Right cardiac atrium (tissue), 5 donors: ENCODE data around the gene FGFRL1. TPM values are rescaled to one million over a fixed set of nuclear protein-coding genes. Genes with fewer than 3 reads are reported as not detected.

Experiments
- ATAC-seq, 2 donors: fragments of 200-7000 bp; cut with Tn5 transposase; one replicate each; pipeline versions ENCODE4 v1.8.0 to v1.9.1; 2020; ENCODE audit warnings: moderate library complexity in 2 of 2, mild to moderate bottlenecking in 1 of 2
- DNase-seq, 3 donors: peaks; one replicate each; pipeline ENCODE4 v3.0.0-alpha.2; 2020
- H3K27ac ChIP-seq: one replicate; pipeline ENCODE4 v1.5.1; 2013; ENCODE audit warnings: mild to moderate bottlenecking, low read length, control low read depth, moderate library complexity
- H3K27me3 ChIP-seq: one replicate; pipeline ENCODE4 v1.6.1; 2013; ENCODE audit not compliant: control insufficient read depth, insufficient read depth
- H3K4me1 ChIP-seq: one replicate; pipeline ENCODE4 v1.6.1; 2013; ENCODE audit warnings: low read length; ENCODE audit not compliant: control insufficient read depth, insufficient read depth
- H3K4me3 ChIP-seq: one replicate; pipeline ENCODE4 v1.5.1; 2013; ENCODE audit warnings: low read length, control low read depth
- H3K9me3 ChIP-seq: one replicate; pipeline ENCODE4 v1.6.1; 2013; ENCODE audit warnings: low read length; ENCODE audit not compliant: control insufficient read depth
- WGBS: extraction: QIAGEN DNeasy Blood & Tissue Kit; methylation state at CpG from one replicate; pipeline ENCODE4 v1.1.7; 2013; 5-methylcytosine and 5-hydroxymethylcytosine counted together
- intact Hi-C, 4 donors: fragments of 100-400 bp; cut with DNase I; formaldehyde crosslinking; loops; one replicate each; pipeline versions ENCODE4 v1.11.0 to v1.14.0; 2022 to 2023
- long read RNA-seq, 4 donors: library from polyadenylated mRNA; unstranded; transcript quantifications; one replicate each; pipeline ENCODE4 v2.0.0, GENCODE V29; 2020 to 2021
- polyA plus RNA-seq: library from polyadenylated mRNA; stranded (reverse); fragments of 200-250 nt; gene quantifications from one replicate; pipeline ENCODE4 v1.2.3, GENCODE V29; 2013
- total RNA-seq, 4 donors: library from RNA; stranded (reverse); fragmentation: NEBNext Ultra II Directional; extraction: Animal tissue kit (Norgen Biotek cat#: 25700); gene quantifications; one replicate each; pipeline ENCODE4 v1.2.1, GENCODE V29; 2021
- donor health status: healthy with polysubstance abuse.
- donor health status: DM: no; HTN: yes; CAD: no.
- donor health status: DM: no; HTN: no; CAD: no.
- donor health status: DM: no; HTN: yes; CAD: no; lungs with severe emphysema.
- donor health status: DM: yes; HTN: yes; CAD: no.

FGFRL1 gene, protein sequence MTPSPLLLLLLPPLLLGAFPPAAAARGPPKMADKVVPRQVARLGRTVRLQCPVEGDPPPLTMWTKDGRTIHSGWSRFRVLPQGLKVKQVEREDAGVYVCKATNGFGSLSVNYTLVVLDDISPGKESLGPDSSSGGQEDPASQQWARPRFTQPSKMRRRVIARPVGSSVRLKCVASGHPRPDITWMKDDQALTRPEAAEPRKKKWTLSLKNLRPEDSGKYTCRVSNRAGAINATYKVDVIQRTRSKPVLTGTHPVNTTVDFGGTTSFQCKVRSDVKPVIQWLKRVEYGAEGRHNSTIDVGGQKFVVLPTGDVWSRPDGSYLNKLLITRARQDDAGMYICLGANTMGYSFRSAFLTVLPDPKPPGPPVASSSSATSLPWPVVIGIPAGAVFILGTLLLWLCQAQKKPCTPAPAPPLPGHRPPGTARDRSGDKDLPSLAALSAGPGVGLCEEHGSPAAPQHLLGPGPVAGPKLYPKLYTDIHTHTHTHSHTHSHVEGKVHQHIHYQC
- total RNA-seq: 10 to 100 TPM; 17.4 to 21.7 (median 20.3) TPM
- polyA plus RNA-seq: 19.2 TPM
- long read RNA-seq, donor 1, transcript FGFRL1-205 (7 exons, 2,304 nt): major isoform, 12 of 31 reads
- long read RNA-seq, donor 1, partial matches to known transcripts: 18 of 31 reads
- long read RNA-seq, donor 1, other reads (novel, unspliced or antisense): 0 of 31 reads
- long read RNA-seq, donor 2, transcript FGFRL1-205 (7 exons, 2,304 nt): major isoform, 7 of 12 reads
- long read RNA-seq, donor 2, partial matches to known transcripts: 5 of 12 reads
- long read RNA-seq, donor 2, other reads (novel, unspliced or antisense): 0 of 12 reads
- long read RNA-seq, donor 3, transcript FGFRL1-205 (7 exons, 2,304 nt): major isoform, 5 of 12 reads
- long read RNA-seq, donor 3, partial matches to known transcripts: 7 of 12 reads
- long read RNA-seq, donor 3, other reads (novel, unspliced or antisense): 0 of 12 reads
- long read RNA-seq, donor 4, transcript FGFRL1-205 (7 exons, 2,304 nt): major isoform, 6 of 19 reads
- long read RNA-seq, donor 4, partial matches to known transcripts: 10 of 19 reads
- long read RNA-seq, donor 4, other reads (novel, unspliced or antisense): 2 of 19 reads

DNA sequence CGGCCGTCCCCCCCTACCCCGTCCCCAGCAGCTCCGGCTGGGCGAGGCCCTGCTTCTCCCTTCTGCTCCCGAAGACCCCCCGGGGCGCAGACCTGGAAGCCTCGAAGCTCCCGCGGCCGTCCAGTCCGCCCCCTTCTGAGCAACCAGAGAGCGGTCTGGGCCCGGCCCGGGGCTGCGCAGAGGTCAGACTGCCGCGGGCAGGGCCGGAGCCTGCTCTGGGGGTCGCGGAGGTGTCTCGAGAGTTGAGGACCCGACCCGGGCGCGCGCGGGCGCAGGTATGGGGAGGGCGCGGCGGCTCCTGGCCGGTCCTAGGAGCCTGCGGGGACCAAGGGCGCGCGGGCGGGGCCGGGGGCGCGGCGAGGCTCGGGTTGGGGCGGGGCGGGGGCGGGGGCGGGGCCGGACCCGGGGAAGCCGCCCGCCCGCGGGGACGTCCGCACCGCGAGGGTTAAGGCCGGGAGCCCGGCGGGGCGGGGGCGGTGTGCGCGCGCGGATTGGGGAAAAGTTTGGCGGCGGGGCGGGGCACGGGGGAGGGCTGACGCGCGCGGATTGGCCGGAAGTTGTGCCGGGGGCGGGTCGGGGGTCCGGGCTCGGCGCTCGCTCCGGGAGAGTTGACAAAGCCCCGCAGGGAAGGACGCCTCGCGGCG is at the start of gene FGFRL1:
Gene FGFRL1, plus strand, starts transcription at position 605 of the 644 bp plus-strand sequence. CDS start 860 bp downstream, outside the sequence.
- Histone ChIP-seq H3K27ac (no peak within 1 kb of the TSS), H3K9me3 (no peaks in the 10 kb centered on the region), H3K4me1 (no peaks in the 10 kb centered on the region), H3K27me3 (no peaks in the 10 kb centered on the region), H3K4me3 (peak within 1 kb of the TSS; percentile 84)
- under 1% methylated on average over 85 of the region's 89 CpGs for WGBS
- peak; percentile 95 to 98 (median 98) for DNase-seq
- ATAC-seq: peak; percentile 69 to 77
- intact Hi-C loops: no loop called here

DNA sequence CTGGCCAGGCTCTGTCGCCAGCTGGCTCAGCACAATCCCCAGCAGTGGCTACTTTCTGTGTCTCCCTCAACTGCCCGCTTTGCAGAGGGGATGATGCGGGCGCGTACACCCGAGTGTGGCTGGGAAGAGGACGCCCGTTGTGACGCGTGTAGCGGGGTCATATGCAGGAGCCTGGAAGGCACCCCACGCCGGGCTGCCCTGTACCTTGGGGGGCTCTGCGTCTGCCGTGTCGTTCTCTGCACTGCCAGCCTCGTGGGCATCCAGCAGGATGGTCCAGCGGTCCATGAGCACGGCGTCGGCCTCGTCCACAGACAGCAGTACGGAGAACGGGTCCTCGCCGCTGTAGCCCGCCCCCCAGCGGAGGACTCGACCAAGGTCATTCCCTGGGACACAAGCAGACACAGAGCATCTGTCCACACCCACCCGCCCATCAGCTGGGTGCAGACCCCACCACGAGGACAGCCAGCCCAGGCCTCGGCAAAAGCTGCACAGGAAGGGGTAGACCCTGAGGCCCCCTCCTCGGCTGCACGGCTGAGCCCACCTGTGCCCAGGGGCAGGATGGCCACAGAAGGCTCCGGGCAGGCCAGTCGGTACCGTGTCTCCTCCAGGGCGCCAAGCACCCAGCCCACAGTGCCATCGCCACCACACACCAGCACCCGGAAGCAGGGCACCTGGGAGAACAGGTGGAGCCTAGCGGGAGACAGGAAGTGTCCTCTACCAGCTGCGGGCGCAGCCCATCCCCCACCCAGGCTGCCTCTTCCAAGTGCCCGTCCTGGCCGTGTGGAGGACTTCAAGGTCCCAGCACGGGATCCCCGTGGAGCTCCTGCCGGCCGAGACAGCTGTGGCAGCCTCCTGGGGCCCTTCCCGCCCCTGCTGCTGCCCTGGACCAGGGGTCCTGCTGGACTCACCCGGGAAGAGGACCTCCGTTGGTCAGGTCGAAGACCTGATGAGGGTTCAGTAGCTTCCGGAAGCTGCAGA is 48.9 kb upstream of the FGFRL1 start:
- Histone ChIP-seq H3K27me3 (no peaks in the 10 kb centered on the region), H3K4me3 (no peak overlapping the region), H3K9me3 (no peaks in the 10 kb centered on the region), H3K27ac (no peak overlapping the region), H3K4me1 (no peaks in the 10 kb centered on the region)
- 92% methylated on average over 54 of the region's 54 CpGs for WGBS
- DNase-seq (peak in 2 of 3 donors; percentile 59 to 68), ATAC-seq (no peak)
- intact Hi-C loops: no loop called here

DNA sequence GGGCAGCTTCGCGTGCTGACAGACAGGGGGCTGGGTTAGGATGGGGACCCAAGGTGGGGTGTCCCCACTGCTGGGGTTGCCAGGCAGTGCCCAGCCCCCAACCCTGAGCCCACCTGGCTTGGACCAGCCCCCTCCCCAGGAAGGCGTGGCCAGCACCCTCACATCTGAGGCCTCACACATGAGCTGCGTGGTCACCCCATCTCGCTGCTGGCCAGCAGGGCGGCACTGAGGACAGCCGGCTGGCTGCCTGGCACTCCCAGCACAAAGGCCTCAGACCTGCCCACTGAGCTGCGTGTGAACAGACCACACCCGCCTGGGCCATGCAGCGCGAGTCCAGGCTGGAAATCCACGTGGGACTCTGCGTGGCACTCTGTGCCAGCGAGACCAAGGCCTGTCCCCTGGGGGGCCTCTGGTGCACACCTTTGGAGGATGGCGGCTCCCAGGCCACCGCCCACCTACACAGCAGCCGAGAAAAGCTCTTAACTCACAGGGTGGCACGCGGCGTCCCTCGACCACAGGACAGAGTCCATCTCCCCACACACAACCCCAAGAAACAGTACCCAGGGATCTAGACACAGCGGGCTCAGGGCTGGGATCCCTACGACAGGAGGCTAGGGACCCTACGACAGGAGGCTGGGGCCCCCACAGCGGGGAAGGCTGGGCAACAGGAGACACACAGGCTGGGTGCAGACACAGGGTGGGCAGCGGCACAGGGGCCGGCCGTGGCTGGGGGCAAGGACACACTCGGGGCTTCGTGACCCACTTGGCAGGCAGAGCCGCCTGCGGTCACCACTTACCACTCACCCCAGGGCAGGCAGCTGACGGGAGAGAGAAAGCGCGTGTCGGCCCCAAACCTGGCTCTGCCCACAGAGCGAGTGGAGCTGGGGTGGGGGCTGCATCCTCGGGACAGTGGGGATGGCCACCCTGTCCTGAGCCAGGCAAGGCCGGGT is 47.9 kb upstream of the FGFRL1 start:
- H3K9me3 ChIP-seq: no peaks in the 10 kb centered on the region
- WGBS: 95% methylated on average over 39 of the region's 39 CpGs
- H3K27ac ChIP-seq: no peak overlapping the region
- no peaks in the 10 kb centered on the region for H3K4me1 ChIP-seq
- peak; percentile 9 to 59 (median 45) for DNase-seq
- H3K4me3 ChIP-seq: no peak overlapping the region
- no peaks in the 10 kb centered on the region for H3K27me3 ChIP-seq
- no peak for ATAC-seq
- intact Hi-C loops: no loop called here

DNA sequence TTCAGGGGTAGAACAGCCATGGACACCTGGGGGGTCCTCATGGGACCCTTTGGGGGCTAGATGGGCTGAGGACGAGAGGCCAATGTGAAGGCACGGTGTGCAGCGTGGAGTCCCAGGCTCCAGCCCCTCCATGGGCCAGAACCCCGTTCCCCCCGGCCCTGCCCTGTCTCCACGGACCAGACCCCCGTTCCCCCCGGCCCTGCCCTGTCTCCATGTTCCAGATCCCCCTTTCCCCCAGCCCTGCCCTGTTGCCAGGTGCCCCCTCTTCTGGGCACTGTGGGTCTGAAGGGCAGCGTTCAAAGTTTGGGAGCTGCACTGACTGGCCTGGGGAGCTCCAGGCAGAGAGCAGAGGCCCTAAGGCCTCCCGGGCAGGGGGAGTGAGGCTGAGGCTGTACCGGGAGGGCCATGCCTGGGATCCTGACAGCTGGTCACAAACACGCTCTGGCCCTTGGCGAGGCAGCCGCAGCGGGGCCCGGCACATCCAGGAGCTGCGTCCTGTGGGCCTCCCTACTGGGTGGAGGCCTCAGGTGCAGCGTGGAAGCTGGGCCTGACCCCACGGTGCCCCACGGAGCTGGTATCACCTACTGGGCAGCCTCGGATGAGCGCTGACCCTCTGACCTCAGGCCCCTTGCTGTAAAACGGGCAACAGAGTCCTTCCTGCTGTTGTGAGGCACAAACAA is 46.9 kb upstream of the FGFRL1 start:
- no peak overlapping the region for H3K4me3 ChIP-seq
- H3K4me1 ChIP-seq: no peaks in the 10 kb centered on the region
- H3K27me3 ChIP-seq: no peaks in the 10 kb centered on the region
- WGBS: 89% methylated on average over 23 of the region's 23 CpGs
- no peak overlapping the region for H3K27ac ChIP-seq
- H3K9me3 ChIP-seq: no peaks in the 10 kb centered on the region
- peak; percentile 18 to 57 (median 36) for DNase-seq
- intact Hi-C loops: no loop called here
- ATAC-seq: no peak

DNA sequence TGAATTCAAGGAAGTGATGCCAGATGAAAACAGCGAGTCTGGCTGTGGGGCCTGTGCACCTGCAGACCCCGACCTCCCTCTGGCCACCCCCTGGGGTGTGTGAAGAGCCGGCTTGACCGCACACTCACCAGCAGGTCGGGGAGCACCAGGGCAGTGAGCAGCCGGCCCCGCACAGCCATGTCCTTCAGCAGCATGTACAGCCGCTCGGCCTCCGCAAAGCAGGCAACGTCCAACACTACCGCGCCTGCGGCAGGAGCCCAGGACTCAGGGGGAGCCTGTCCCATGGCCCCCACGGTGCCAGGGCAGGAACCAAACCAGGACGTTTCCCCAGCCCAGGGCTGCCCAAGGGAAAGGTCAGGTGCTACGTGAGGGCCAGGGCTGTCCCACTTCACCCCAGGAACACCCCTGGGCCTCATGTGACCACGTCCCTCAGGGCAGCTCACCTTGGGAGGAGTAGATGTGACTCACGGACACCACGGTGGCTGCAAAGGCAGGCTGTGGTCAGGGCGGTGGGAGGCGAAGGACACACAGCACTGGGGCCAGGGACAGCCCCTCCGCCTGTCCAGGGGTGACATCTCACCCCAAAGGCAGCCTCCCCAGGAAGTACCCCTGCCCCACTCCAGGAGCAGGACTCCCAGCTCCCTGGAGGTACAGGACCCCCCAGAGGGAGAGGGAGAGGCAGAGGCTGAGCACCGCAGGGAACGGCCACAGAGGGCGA is 46.2 kb upstream of the FGFRL1 start:
- 91% methylated on average over 26 of the region's 26 CpGs for WGBS

DNA sequence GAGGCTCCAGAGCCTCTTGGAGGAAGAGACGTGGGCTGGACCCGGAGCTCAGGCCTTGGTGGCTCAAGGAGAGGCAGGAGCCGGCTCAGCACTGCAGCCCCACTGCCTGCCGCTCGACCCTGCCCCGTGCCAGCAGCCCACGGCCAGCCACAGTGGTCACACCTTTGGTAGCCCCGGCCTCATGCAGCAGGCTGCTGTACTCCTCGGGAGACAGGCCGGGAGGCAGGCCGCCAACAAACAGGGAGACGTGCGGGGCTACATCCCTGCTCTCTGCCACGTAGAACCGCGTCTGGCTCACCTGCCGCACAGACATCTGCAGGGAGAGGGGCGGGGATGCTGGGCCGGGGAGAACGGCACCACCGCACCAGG is 45.7 kb upstream of the FGFRL1 start:
- Histone ChIP-seq H3K27ac (no peak overlapping the region), H3K9me3 (no peaks in the 10 kb centered on the region), H3K27me3 (no peaks in the 10 kb centered on the region), H3K4me1 (no peaks in the 10 kb centered on the region), H3K4me3 (no peak overlapping the region)
- intact Hi-C loops: no loop called here
- 92% methylated on average over 21 of the region's 21 CpGs for WGBS
- ATAC-seq (no peak), DNase-seq (peak in 1 of 3 donors; percentile 31)

More for the DNA sequence above, 46.2 kb upstream of the FGFRL1 start:
- DNase-seq: peak in 2 of 3 donors; percentile 11 to 42
- ATAC-seq: no peak
- Histone ChIP-seq H3K27ac (no peak overlapping the region), H3K4me3 (no peak overlapping the region), H3K4me1 (no peaks in the 10 kb centered on the region), H3K9me3 (no peaks in the 10 kb centered on the region), H3K27me3 (no peaks in the 10 kb centered on the region)
- intact Hi-C loops: no loop called here

DNA sequence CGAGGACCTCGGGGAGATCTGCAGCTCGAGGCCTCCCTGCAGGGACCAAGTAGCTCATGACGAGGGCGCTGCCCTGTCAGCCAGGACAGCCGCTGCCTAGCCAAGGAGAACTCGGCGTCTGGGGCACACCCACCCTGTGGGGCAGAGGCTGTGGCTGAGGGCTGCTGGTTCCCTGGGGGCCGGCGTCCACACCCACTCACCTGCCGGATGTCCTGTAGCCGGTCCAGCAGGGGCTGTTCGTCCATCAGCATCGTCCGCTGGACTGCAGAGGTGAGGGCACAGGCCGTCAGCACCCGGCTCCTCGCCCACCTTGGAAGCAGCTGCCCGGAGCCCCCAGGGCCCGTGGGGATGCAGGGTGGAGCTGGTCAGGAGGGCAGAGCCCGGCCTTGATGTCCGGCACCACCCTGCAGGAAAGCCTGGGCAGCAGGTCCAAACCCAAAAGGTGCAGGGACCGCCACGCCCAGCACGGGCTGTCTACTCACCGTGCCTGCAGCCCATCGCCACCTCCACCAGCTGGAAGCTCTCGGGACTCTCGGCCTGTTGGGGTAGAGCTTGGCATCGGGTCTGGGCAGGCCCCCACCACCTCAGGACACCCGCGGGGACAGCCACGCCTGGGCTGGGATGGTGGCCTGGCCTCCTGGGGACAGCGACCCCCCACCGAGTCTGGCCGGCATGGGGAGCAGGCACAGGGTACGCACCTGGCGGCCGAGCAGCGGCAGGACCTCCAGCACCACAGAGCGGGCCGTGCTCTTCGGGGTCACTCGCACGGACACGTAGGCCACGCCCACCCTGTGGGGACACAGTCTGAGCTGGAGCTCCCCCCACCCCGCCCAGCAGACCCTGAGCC is 44.9 kb upstream of the FGFRL1 start:
- Histone ChIP-seq H3K27ac (no peak overlapping the region), H3K4me3 (no peak overlapping the region), H3K27me3 (no peaks in the 10 kb centered on the region), H3K4me1 (no peaks in the 10 kb centered on the region), H3K9me3 (no peaks in the 10 kb centered on the region)
- DNase-seq: peak in 2 of 3 donors; percentile 57 to 68
- intact Hi-C loops: no loop called here
- 91% methylated on average over 48 of the region's 48 CpGs for WGBS
- no peak for ATAC-seq
